ENCODE data around the gene TTC23. TPM values are rescaled to one million over a fixed set of nuclear protein-coding genes. Genes with fewer than 3 reads are reported as not detected.

Gene TTC23
- total RNA-seq, 1 donor from 2014 or later, result 32.3 TPM

GRCh38 chr15:99125061-99125891 lies 124.1 kb downstream of the TTC23 start:
- no peak overlapping the region for H3K4me3 Mint-ChIP-seq
- no peak overlapping the region for H3K27ac Mint-ChIP-seq
- no peaks in the 10 kb centered on the region for H3K27me3 Mint-ChIP-seq (ENCODE audit: low read depth)
- TF ChIP-seq, protein P1, sequence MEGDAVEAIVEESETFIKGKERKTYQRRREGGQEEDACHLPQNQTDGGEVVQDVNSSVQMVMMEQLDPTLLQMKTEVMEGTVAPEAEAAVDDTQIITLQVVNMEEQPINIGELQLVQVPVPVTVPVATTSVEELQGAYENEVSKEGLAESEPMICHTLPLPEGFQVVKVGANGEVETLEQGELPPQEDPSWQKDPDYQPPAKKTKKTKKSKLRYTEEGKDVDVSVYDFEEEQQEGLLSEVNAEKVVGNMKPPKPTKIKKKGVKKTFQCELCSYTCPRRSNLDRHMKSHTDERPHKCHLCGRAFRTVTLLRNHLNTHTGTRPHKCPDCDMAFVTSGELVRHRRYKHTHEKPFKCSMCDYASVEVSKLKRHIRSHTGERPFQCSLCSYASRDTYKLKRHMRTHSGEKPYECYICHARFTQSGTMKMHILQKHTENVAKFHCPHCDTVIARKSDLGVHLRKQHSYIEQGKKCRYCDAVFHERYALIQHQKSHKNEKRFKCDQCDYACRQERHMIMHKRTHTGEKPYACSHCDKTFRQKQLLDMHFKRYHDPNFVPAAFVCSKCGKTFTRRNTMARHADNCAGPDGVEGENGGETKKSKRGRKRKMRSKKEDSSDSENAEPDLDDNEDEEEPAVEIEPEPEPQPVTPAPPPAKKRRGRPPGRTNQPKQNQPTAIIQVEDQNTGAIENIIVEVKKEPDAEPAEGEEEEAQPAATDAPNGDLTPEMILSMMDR (IDR thresholded peaks at IDR 0.05; ENCODE audit: unreplicated experiment), result no peak
- no peak for DNase-seq (ENCODE audit: low spot score in 2 of 2, unreplicated experiment in 2 of 2)
- H3K36me3 Mint-ChIP-seq, result peaks cover 10% of the 10 kb centered on the region
- peaks cover 52% of the 10 kb centered on the region for H3K4me1 Mint-ChIP-seq
- no peaks in the 10 kb centered on the region for H3K9me3 Mint-ChIP-seq

GRCh38 chr15:99124641-99125040 lies 124.7 kb downstream of the TTC23 start:
- DNase-seq (ENCODE audit: low spot score in 2 of 2, unreplicated experiment in 2 of 2), result no peak
- Mint-ChIP-seq H3K27ac (peak overlapping the region; percentile 92), H3K36me3 (peaks cover 4% of the 10 kb centered on the region), H3K27me3 (ENCODE audit: low read depth) (no peaks in the 10 kb centered on the region), H3K4me1 (peaks cover 55% of the 10 kb centered on the region), H3K4me3 (no peak overlapping the region), H3K9me3 (no peaks in the 10 kb centered on the region)
- TF ChIP-seq, protein P1 (IDR thresholded peaks at IDR 0.05; ENCODE audit: unreplicated experiment), result no peak

DNA sequence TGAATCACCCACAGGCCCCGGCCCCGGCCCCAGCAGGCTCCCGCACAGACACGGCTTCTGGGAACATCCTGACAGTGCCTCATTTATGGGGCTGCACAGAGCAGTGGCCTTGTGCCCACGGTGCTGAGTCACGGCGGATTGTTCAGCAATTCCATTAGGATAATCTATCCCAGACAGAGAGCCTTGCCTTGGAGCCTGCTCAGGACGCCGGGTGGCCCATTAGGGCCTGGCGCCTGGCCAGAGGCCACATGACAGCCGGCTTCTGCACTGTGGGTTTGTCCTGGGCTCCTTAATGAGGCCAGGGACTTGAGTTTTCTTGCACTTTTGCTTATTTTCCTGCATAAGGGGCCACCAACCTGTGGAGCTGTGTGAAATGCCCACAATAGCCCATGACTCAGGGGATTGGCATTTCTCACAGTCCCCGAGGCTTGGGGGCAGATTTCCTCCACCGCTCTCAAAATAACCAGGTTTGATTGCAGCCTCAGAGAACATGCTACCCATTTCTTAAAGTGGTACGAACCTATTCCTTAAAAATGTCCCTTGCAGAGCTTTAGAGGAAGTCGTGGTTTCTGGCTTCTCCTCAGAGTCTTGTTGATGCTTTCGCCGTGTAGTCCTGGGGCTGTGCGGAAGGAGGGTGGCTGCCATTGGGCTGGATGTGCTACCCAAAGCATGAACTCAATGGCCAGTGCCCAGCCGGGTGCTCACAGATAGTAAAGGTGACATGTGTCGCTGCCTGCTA lies 125.5 kb downstream of the TTC23 start:
- Mint-ChIP-seq H3K4me1 (peaks cover 55% of the 10 kb centered on the region), H3K27me3 (ENCODE audit: low read depth) (no peaks in the 10 kb centered on the region), H3K27ac (peak overlapping the region; percentile 92), H3K4me3 (peak overlapping the region; percentile 60), H3K36me3 (no peaks in the 10 kb centered on the region), H3K9me3 (no peaks in the 10 kb centered on the region)
- peak; percentile 39 to 74 for DNase-seq (ENCODE audit: low spot score in 2 of 2, unreplicated experiment in 2 of 2)
- TF ChIP-seq, protein P1 (IDR thresholded peaks at IDR 0.05; ENCODE audit: unreplicated experiment), result no peak

DNA sequence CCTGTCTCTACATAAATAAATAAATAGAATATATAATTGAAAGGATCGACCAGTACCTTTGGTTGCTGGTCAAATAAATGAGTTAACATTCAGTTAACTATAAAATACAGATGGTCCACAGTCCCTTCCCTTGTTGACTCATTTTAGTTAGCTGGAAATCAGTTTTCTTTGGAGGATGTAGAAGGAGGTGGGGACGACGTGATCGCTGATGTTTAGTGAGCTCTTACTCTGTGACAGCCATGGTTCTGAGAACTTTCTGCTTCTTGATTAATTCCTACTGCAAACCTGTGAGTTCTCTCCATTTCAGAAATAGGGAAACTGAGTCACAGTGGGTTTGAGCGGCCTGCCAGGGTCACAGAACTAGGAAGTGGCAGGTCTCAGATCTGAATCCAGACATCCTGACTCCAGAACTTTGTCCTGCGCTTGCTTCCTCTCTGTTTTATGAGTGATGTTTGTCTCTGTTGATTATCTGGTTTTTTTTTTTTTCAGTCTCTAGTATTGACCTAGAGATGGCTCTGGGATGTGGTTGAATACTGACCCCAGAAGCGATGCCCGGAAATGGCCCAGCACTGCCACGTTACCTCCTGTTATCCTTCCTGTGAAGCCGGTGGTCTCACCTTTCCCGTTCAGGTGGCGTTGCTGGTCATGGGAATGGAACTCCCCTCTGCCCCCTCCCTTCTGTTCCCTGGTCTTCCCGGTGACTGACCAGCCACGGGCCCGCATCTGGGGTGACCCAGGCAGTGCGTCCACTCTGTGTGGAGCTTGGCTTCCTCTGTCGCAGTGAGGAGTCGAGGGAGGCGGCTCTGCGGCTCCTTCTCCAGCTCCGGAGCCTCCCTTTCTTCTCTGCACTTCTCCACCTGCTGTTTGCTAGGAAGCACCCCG lies 126.3 kb downstream of the TTC23 start:
- peaks cover 55% of the 10 kb centered on the region for H3K4me1 Mint-ChIP-seq
- H3K9me3 Mint-ChIP-seq, result no peaks in the 10 kb centered on the region
- H3K27me3 Mint-ChIP-seq (ENCODE audit: low read depth), result no peaks in the 10 kb centered on the region
- peak overlapping the region; percentile 60 for H3K4me3 Mint-ChIP-seq
- DNase-seq (ENCODE audit: low spot score in 2 of 2, unreplicated experiment in 2 of 2), result no peak
- TF ChIP-seq, protein P1 (IDR thresholded peaks at IDR 0.05; ENCODE audit: unreplicated experiment), result no peak
- peak overlapping the region; percentile 92 for H3K27ac Mint-ChIP-seq
- no peaks in the 10 kb centered on the region for H3K36me3 Mint-ChIP-seq

DNA sequence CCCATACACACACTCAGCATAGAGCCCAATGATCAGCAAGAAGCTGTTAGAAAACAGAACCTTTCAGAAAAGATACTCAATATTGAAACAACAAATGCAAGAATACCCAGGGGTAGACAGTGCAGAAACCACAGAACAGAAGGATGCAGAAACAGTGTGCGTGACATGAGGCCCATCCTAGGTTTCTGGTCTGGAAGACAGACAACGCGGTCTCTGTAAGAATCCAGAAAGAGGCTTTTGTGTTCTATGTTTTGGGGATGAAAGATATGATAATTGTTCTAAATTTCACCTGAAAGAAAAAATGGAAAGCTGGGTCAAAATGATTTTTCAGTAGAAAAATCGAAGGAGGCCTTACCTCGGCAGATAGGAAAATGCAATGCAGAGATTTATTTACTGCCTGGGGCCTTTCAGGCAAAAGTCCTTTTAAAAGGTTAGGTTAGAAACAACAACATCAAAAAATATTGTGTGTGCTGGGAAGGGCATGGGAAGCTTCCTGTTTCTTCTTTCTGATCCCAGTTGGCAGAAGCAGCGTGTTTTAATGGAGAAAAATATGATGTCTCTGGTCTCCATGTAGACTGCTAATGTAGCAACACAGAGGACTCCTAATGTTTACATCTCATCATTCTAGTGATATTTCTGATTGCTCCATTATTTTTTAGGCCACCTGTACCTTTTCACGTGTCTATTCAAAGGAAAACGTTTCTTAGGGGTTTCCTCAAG lies 127.5 kb downstream of the TTC23 start:
- Mint-ChIP-seq H3K4me3 (no peak overlapping the region), H3K36me3 (no peaks in the 10 kb centered on the region), H3K9me3 (no peaks in the 10 kb centered on the region), H3K4me1 (peaks cover 54% of the 10 kb centered on the region), H3K27ac (peak overlapping the region; percentile 34), H3K27me3 (ENCODE audit: low read depth) (no peaks in the 10 kb centered on the region)
- TF ChIP-seq, protein P1 (IDR thresholded peaks at IDR 0.05; ENCODE audit: unreplicated experiment), result no peak
- DNase-seq (ENCODE audit: low spot score in 2 of 2, unreplicated experiment in 2 of 2), result no peak

All from mesothelial cell of epicardium (in vitro differentiated cells).